GM20000 (cell line): ENCODE measurements around the gene AP2A1.

Experiments used
- DNase-seq: peaks from one replicate; pipeline ENCODE4 v3.0.0; 2012; ENCODE audit warnings: low spot score
- CTCF ChIP-seq: IDR thresholded peaks from 2 replicates; pipeline ENCODE4 v1.5.1; 2012; ENCODE audit warnings: mild to moderate bottlenecking, control low read depth; ENCODE audit errors: extremely low read depth, missing control alignments

AP2A1 gene

GRCh38 chr19:49809160-49809940 lies 42.5 kb downstream of the AP2A1 start:
- DNase-seq: peak; percentile 65
- TF ChIP-seq CTCF: peak; percentile 21

- no peak for DNase-seq
- no peak for TF ChIP-seq CTCF
These were observed 43.2 kb downstream of the AP2A1 start for GRCh38 chr19:49809941-49810389.

- DNase-seq: no peak
- TF ChIP-seq CTCF: no peak
These were observed 44.5 kb downstream of the AP2A1 start for GRCh38 chr19:49811328-49811727.

DNA sequence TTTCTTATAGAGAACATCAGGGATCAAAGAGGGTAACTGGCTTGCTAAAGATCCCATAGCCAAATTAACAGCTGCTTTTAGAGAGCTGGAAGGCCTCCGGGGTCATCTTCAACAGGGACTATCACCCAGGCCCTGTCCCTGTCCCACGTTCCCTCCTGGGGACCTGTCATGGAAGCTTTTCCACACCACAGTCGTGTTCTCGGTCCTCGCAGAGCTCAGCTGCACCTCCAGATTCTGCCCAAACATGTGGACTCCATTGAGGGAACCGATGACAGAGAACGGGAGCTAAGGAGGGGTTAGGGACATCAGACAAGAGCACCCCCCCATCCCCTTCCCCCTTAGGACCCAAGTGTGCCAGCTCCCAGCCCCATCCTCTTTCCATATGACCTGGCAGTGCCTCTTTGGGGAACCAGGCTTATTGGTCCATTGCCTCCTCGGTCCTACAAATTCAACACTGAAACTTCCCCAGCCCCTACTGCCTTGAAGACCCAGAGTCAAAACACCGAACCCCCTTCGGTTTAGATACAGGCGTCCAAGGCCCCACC lies 45.7 kb downstream of the AP2A1 start:
- no peak for TF ChIP-seq CTCF
- no peak for DNase-seq

GRCh38 chr19:49812997-49813861 lies 46.4 kb downstream of the AP2A1 start, which contains the start of gene FUZ:
TSS of gene FUZ (minus strand) at chr19:49813292. CDS start at chr19:49813106, 186 bp downstream.
- TF ChIP-seq CTCF: no peak
- peak; percentile 93 for DNase-seq

DNA sequence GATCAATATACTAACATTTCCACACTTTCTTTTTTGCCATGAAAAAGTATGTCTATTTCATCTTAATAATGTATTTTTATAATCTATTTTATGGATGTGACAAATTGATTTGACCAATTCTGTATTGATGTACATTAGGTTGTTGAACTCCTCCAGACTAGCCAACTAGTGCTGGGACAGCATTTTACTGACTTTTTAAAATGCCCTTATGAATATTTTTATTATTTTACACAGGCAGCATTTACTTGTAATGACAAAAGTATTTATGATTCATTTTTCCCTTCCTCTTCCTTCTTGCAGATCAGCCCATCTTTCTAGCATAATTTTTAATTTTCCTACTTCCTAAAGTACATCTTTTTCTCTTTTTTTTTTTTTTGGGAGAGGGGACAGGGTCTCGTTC lies 47.2 kb downstream of the AP2A1 start:
- DNase-seq: no peak
- TF ChIP-seq CTCF: no peak

GRCh38 chr19:49816590-49816989 lies 49.8 kb downstream of the AP2A1 start:
- TF ChIP-seq CTCF: no peak
- no peak for DNase-seq
